ENCODE data around the gene PPFIBP2. TPM values are rescaled to one million over a fixed set of nuclear protein-coding genes. Genes with fewer than 3 reads are reported as not detected.

The PPFIBP2 gene
- total and polyA plus RNA-seq, 4 donors: 7.7 to 51.3 (median 18.6) TPM

- DNase-seq: no peak
- Histone ChIP-seq H3K9ac (ENCODE audit: insufficient read depth in 1 of 2, low read length in 2 of 2) (peak overlapping the region in 1 of 2 donors; percentile 75), H3K36me3 (ENCODE audit: control insufficient read depth in 4 of 4, insufficient read depth in 4 of 4, low read length in 4 of 4) (no peaks in the 10 kb centered on the region), H3K4me3 (no peak overlapping the region), H3K27me3 (ENCODE audit: control insufficient read depth in 3 of 3, insufficient read depth in 3 of 3, low read length in 2 of 3) (no peaks in the 10 kb centered on the region), H3K9me3 (ENCODE audit: control insufficient read depth in 4 of 4, insufficient read depth in 3 of 4, low read length in 3 of 4) (peaks cover 0 to 2% (median 0%) of the 10 kb centered on the region in 4 donors), H3K4me1 (ENCODE audit: control insufficient read depth in 5 of 5, insufficient read depth in 5 of 5, low read length in 5 of 5) (peaks cover 7 to 61% (median 33%) of the 10 kb centered on the region in 5 donors), H3K27ac (ENCODE audit: low read depth in 1 of 2, low read length in 1 of 2) (peak overlapping the region; percentile 52 to 65)
- 36 to 38% methylated on average over 9 of the region's 9 CpGs for WGBS, 2 donors
- TF ChIP-seq, protein P1, sequence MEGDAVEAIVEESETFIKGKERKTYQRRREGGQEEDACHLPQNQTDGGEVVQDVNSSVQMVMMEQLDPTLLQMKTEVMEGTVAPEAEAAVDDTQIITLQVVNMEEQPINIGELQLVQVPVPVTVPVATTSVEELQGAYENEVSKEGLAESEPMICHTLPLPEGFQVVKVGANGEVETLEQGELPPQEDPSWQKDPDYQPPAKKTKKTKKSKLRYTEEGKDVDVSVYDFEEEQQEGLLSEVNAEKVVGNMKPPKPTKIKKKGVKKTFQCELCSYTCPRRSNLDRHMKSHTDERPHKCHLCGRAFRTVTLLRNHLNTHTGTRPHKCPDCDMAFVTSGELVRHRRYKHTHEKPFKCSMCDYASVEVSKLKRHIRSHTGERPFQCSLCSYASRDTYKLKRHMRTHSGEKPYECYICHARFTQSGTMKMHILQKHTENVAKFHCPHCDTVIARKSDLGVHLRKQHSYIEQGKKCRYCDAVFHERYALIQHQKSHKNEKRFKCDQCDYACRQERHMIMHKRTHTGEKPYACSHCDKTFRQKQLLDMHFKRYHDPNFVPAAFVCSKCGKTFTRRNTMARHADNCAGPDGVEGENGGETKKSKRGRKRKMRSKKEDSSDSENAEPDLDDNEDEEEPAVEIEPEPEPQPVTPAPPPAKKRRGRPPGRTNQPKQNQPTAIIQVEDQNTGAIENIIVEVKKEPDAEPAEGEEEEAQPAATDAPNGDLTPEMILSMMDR (IDR thresholded peaks at IDR 0.05; ENCODE audit: control extremely low read depth, extremely low read depth): no peak
- no peak for ATAC-seq (ENCODE audit: insufficient read depth, low FRiP score)
Measured at GRCh38 chr11:7578276-7578955, 64.6 kb downstream of the PPFIBP2 start.

DNA sequence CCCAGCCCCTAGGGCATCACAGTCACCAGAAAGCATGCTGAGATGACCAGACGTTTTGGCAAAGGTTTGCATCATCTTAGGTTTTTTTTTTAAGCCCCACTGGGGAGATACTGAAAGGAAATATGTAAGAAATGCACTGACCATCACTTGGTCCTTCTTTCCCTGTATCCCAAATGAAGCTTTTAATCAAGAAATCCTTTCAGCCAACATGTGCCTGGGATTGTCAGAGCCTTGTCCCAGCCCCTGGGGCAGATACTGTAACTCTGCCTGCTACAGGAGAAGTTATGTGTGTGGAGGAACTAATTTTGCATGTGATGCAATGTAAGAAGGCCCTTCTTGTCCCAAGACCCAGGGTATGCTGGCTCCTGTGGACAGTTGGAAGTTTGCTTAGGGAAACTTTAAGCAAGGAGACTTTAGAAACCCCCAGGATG lies 65.6 kb downstream of the PPFIBP2 start:
- Histone ChIP-seq H3K4me3 (no peak overlapping the region), H3K4me1 (ENCODE audit: control insufficient read depth in 5 of 5, insufficient read depth in 5 of 5, low read length in 5 of 5) (peaks cover 7 to 51% (median 30%) of the 10 kb centered on the region in 5 donors), H3K27ac (ENCODE audit: low read depth in 1 of 2, low read length in 1 of 2) (peak overlapping the region in 1 of 2 donors; percentile 42), H3K27me3 (ENCODE audit: control insufficient read depth in 3 of 3, insufficient read depth in 3 of 3, low read length in 2 of 3) (no peaks in the 10 kb centered on the region), H3K9me3 (ENCODE audit: control insufficient read depth in 4 of 4, insufficient read depth in 3 of 4, low read length in 3 of 4) (peaks cover 0 to 2% (median 0%) of the 10 kb centered on the region in 4 donors), H3K9ac (ENCODE audit: insufficient read depth in 1 of 2, low read length in 2 of 2) (no peak overlapping the region), H3K36me3 (ENCODE audit: control insufficient read depth in 4 of 4, insufficient read depth in 4 of 4, low read length in 4 of 4) (no peaks in the 10 kb centered on the region)
- TF ChIP-seq, protein P1 (IDR thresholded peaks at IDR 0.05; ENCODE audit: control extremely low read depth, extremely low read depth): no peak
- ATAC-seq (ENCODE audit: insufficient read depth, low FRiP score) (no peak), DNase-seq (no peak)
- 26 to 33% methylated on average over 1 of the region's 1 CpG for WGBS, 2 donors

- peaks cover 7 to 34% (median 22%) of the 10 kb centered on the region in 5 donors for H3K4me1 ChIP-seq (ENCODE audit: control insufficient read depth in 5 of 5, insufficient read depth in 5 of 5, low read length in 5 of 5)
- peaks cover 0 to 4% (median 0%) of the 10 kb centered on the region in 4 donors for H3K9me3 ChIP-seq (ENCODE audit: control insufficient read depth in 4 of 4, insufficient read depth in 3 of 4, low read length in 3 of 4)
- no peaks in the 10 kb centered on the region for H3K36me3 ChIP-seq (ENCODE audit: control insufficient read depth in 4 of 4, insufficient read depth in 4 of 4, low read length in 4 of 4)
- ATAC-seq (ENCODE audit: insufficient read depth, low FRiP score): no peak
- H3K9ac ChIP-seq (ENCODE audit: insufficient read depth in 1 of 2, low read length in 2 of 2): no peak overlapping the region
- H3K27ac ChIP-seq (ENCODE audit: low read depth in 1 of 2, low read length in 1 of 2): peak overlapping the region in 1 of 2 donors; percentile 24
- no peak overlapping the region for H3K4me3 ChIP-seq
- no peak for DNase-seq
- no peaks in the 10 kb centered on the region for H3K27me3 ChIP-seq (ENCODE audit: control insufficient read depth in 3 of 3, insufficient read depth in 3 of 3, low read length in 2 of 3)
- WGBS, 2 donors: 73 to 85% methylated on average over 2 of the region's 2 CpGs
- TF ChIP-seq, protein P1 (IDR thresholded peaks at IDR 0.05; ENCODE audit: control extremely low read depth, extremely low read depth): no peak
Measured at GRCh38 chr11:7581021-7581590, 67.3 kb downstream of the PPFIBP2 start.

All from lung (tissue), 12 donors.